GM12875 (cell line): ENCODE data around the gene JHY.

Source experiments
- H3K4me3 ChIP-seq: one replicate; pipeline ENCODE4 v1.5.1; 2011; ENCODE audit warnings: low read depth, low read length, control low read depth
- TF ChIP-seq, protein P1 (sequence below): IDR thresholded peaks from 2 replicates; pipeline ENCODE4 v1.5.1; 2011; ENCODE audit warnings: low read depth, mild to moderate bottlenecking, control low read depth, inconsistent platforms, low read length, moderate library complexity, borderline replicate concordance; ENCODE audit not compliant: insufficient read depth

The JHY gene

DNA sequence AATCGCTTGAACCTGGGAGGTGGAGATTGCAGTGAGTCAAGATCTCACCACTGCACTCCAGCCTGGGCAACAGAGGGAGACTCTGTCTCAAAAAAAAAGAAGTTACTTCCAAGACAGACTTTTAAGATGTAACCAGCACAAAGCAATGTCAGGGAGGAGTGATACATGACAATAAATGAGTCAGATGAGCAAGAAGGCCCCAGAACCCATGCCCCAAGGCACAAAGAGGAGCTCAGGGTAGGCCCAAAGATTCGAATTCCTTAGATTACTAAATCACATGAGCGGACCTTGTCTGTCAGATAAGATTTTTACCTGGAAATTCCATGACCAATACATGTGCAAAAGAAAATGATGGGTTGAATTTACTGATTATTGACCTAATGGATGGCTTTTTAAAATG, 10.5 kb upstream of the JHY start:
- no peak overlapping the region for H3K4me3 ChIP-seq
- TF ChIP-seq, protein P1, sequence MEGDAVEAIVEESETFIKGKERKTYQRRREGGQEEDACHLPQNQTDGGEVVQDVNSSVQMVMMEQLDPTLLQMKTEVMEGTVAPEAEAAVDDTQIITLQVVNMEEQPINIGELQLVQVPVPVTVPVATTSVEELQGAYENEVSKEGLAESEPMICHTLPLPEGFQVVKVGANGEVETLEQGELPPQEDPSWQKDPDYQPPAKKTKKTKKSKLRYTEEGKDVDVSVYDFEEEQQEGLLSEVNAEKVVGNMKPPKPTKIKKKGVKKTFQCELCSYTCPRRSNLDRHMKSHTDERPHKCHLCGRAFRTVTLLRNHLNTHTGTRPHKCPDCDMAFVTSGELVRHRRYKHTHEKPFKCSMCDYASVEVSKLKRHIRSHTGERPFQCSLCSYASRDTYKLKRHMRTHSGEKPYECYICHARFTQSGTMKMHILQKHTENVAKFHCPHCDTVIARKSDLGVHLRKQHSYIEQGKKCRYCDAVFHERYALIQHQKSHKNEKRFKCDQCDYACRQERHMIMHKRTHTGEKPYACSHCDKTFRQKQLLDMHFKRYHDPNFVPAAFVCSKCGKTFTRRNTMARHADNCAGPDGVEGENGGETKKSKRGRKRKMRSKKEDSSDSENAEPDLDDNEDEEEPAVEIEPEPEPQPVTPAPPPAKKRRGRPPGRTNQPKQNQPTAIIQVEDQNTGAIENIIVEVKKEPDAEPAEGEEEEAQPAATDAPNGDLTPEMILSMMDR, result no peak

DNA sequence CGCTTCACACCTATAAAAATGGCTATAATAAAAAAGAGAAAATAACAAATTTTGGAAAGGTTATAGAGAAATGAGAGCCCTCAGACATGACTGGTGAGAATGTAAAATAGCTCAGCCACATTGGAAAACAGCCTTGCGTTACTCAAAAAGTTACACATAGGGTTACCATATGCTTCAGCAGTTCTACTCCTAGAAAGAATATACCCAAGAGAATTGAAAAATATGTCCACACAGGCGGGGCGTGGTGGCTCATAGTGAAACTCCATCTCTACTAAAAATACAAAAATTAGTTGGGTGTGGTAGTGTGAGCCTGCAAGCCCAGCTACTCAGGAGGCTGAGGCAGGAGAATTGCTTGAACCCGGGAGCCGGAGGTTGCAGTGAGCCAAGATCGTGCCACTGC, 7.6 kb upstream of the JHY start:
- TF ChIP-seq, protein P1, result no peak
- no peak overlapping the region for H3K4me3 ChIP-seq

DNA sequence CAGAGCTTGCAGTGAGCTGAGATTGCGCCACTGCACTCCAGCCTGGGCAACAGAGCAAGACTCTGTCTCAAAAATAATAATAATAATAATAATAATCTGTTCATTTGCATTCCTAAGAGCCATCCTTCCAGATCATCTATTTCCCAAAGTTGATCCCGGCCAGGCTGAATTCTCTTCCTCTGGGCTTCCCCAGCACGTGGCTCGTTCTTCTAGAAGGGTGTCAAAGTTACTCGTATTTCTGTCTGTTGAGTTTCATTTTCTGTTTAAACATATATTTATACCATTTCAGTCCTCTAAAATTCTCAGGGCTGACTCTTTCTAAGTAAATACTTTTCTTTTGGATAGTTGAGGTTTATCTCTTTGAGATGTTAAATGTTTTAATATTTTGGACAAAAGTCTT, 4.8 kb upstream of the JHY start:
- H3K4me3 ChIP-seq, result no peak overlapping the region
- TF ChIP-seq, protein P1, result no peak

DNA sequence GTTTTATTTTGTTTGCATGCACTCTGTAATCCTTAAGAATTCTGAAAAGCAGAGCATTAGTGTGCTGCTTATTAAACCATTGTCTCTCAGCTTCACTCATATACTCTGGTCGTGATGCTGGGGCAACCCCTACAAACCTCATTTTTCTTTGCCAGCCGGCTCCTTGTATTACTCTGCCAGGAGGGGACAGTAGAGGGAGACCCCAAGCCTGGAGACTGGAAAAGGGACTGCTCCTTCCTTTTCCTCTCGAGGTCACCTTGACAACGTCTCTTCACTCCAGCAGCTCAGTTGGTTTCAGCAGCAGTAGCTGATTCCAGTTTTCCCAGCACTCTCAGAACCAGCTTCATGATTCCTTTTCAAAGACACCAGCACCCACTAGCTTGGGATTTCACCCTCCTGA, 2.8 kb upstream of the JHY start:
- H3K4me3 ChIP-seq, result no peak overlapping the region
- TF ChIP-seq, protein P1, result no peak

DNA sequence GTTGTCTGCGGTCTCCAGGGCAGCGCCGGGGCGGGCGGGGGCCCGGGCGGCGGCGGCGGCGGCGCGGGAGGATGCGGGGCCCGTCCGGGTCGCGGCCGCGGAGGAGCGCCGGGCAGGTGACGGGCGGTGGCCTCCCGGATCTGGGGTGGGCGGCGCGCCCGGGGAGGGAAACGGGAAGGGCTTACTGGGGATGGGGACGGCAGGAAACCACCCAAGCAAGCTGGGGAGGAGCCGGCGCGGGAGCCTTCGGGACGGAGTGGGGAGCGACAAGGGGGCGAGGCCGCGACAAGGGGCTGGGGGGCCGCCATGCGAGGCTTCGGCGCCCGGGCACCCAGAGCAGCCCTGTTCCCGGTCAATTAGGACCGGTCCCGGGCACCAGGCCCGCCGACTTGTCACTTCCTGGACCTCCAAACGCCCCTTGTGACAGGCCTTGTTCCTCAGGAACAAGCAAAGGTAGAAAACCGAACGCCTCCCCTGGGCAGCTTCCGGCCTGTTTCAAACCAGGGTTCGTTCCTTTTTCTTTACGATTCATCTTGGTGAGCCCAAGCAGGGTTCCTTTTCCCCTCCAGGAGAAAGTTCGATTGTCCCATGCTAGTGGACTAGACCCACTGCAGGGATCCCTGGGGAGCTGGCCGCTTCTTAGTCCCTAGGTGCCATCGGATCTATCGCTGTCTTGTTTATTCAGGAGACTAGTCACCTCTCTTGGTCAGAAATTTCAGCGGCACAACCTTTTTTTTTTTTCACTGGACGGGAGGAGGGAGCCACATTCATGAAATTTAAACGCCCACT, 492 bp downstream of the JHY start:
- peak overlapping the region; percentile 80 for H3K4me3 ChIP-seq
- TF ChIP-seq, protein P1, result no peak

DNA sequence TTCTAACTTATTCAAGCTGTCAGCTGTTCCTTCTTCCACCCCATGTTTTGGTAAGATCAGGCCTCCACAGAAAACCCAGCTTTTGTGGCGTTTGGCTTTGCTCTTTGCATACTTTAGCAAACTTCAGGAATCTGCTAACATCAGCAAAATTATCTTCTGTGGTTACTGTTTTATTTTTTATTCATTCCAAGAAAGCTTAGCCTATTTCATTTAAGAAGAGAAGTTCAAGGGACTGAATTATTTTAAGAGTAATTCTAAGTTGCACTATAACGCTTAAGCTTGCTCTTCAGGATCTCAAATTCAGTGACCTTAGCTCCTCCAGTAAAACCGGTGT, 1.1 kb downstream of the JHY start:
- peak overlapping the region; percentile 80 for H3K4me3 ChIP-seq
- TF ChIP-seq, protein P1, result no peak

DNA sequence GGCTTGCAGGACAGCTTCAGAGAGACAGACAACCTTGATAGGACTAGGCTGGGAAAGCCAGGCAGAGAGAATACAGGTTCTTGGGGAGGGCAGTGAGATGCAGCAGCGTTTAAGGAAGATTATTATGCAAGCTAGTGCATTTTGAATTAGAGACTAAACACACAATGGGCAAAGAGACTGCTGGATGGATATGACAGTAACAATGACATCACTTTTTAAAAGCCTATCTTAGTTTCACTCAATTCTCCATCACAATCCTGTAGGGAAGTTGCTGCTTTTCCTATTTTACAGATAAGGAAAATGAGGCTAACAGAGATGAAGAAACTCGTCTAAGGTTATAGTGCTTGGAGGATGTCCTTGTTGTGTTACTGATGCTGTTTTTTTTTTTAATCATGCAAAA, 5.6 kb downstream of the JHY start:
- TF ChIP-seq, protein P1, result no peak
- no peak overlapping the region for H3K4me3 ChIP-seq
